Endothelial cell of umbilical vein (primary cell): Measurements from ENCODE around the gene TRRAP. TPM values are rescaled to one million over a fixed set of nuclear protein-coding genes. Genes with fewer than 3 reads are reported as not detected.

Experiments used
- BruUV-seq: library from RNA; stranded (reverse); fragments of 400-500 nt; replicated peaks from 2 replicates; lab custom pipeline; 2021; lab: Mats Ljungman, UMichigan
- CTCF ChIA-PET: fragments of 300-600, 350-600 bp; sonication (Branson Sonifier 250); formaldehyde crosslinking; loops from one replicate; lab custom pipeline; 2021; ENCODE audit warnings: antibody characterized with exemption, inconsistent platforms; lab: Charles Lee
- POLR2A ChIA-PET: fragments of 300-600, 350-600 bp; sonication (Branson Sonifier 250); formaldehyde crosslinking; loops from one replicate; lab custom pipeline; 2021; ENCODE audit warnings: antibody characterized with exemption, inconsistent platforms; lab: Charles Lee
- DNase-seq: peaks from one replicate; pipeline ENCODE4 v3.0.0-alpha.2; 2011; ENCODE audit warnings: low read depth, low spot score
- FAIRE-seq: peaks from 2 replicates; lab custom pipeline; 2011; peaks lifted over from hg19 to GRCh38; lab: Jason Lieb, UNC
- H2AFZ ChIP-seq: 2 replicates; pipeline ENCODE4 v1.6.0; 2012; ENCODE audit warnings: low read depth, low read length, control low read depth, inconsistent platforms
- H3K27ac ChIP-seq: 2 replicates; pipeline ENCODE4 v1.5.1; 2011; ENCODE audit warnings: low read depth, mild to moderate bottlenecking, control low read depth, low read length, moderate library complexity; ENCODE audit not compliant: insufficient read depth
- H3K27me3 ChIP-seq, 2 experiments: 2 replicates each; pipeline versions ENCODE4 v1.6.0 to v1.6.1; 2011; ENCODE audit warnings: low read length in 2 of 2, mixed read lengths in 1 of 2; ENCODE audit not compliant: control insufficient read depth in 2 of 2, insufficient read depth in 2 of 2
- H3K36me3 ChIP-seq, 2 experiments: 2 replicates in 1 of 2; 3 replicates in 1 of 2; pipeline ENCODE4 v1.5.1; 2011; ENCODE audit warnings: low read length in 2 of 2, mild to moderate bottlenecking in 1 of 2, moderate library complexity in 1 of 2; ENCODE audit not compliant: control insufficient read depth in 2 of 2, insufficient read depth in 2 of 2; ENCODE audit errors: extremely low read depth in 1 of 2
- H3K4me1 ChIP-seq: 3 replicates; pipeline ENCODE4 v1.5.1; 2011; ENCODE audit warnings: mild to moderate bottlenecking, low read length; ENCODE audit not compliant: control insufficient read depth, insufficient read depth; ENCODE audit errors: extremely low read depth
- H3K4me2 ChIP-seq: 2 replicates; pipeline ENCODE4 v1.6.1; 2011; ENCODE audit warnings: low read length, control low read depth, mixed read lengths; ENCODE audit not compliant: insufficient read depth
- H3K4me3 ChIP-seq, 3 experiments: fragments of 200-600 bp in 1 of 3; sonication (generic), shearing (Covaris generic) in 1 of 3; replicated peaks in 1 of 3; 2 replicates each; pipeline ENCODE4 v1.5.1; 2011 to 2016; ENCODE audit warnings: control low read depth in 3 of 3, low read length in 3 of 3, mild to moderate bottlenecking in 2 of 3, inconsistent platforms in 1 of 3, low read depth in 1 of 3, moderate library complexity in 1 of 3; ENCODE audit not compliant: insufficient read depth in 1 of 3
- H3K79me2 ChIP-seq: 2 replicates; pipeline ENCODE4 v1.6.0; 2012; ENCODE audit warnings: low read length, inconsistent platforms; ENCODE audit not compliant: control insufficient read depth, insufficient read depth
- H3K9ac ChIP-seq: replicated peaks from 2 replicates; pipeline ENCODE3; 2011; ENCODE audit warnings: low read length, control low read depth; ENCODE audit not compliant: insufficient read depth; ENCODE audit errors: extremely low read depth
- H3K9me1 ChIP-seq: replicated peaks from 3 replicates; pipeline ENCODE4 v1.6.0; 2011; ENCODE audit warnings: mild to moderate bottlenecking, low read length; ENCODE audit not compliant: control insufficient read depth, insufficient read depth; ENCODE audit errors: extremely low read depth
- H3K9me3 ChIP-seq: replicated peaks from 2 replicates; pipeline ENCODE4 v1.5.1; 2012; ENCODE audit warnings: low read length, inconsistent platforms; ENCODE audit not compliant: control insufficient read depth, insufficient read depth
- H4K20me1 ChIP-seq: replicated peaks from 2 replicates; pipeline ENCODE3; 2011; ENCODE audit warnings: mild to moderate bottlenecking, low read length; ENCODE audit not compliant: control insufficient read depth, insufficient read depth; ENCODE audit errors: extremely low read depth
- EZH2 ChIP-seq: IDR thresholded peaks from 2 replicates; pipeline ENCODE4 v1.6.1; 2012; ENCODE audit warnings: borderline replicate concordance, low read depth, mild to moderate bottlenecking, moderate library complexity, low read length, inconsistent platforms; ENCODE audit not compliant: severe bottlenecking
- FOS ChIP-seq: IDR thresholded peaks from 2 replicates; pipeline ENCODE4 v1.6.1; 2011; ENCODE audit warnings: mild to moderate bottlenecking, low read length, moderate library complexity, borderline replicate concordance; ENCODE audit not compliant: insufficient read depth
- JUN ChIP-seq: IDR thresholded peaks from 2 replicates; pipeline ENCODE4 v1.6.1; 2011; ENCODE audit warnings: borderline replicate concordance, low read depth; ENCODE audit not compliant: insufficient read length, insufficient read depth
- MYC ChIP-seq: IDR thresholded peaks from one replicate; pipeline ENCODE4 v1.6.1; 2011; ENCODE audit warnings: mild to moderate bottlenecking, low read depth, low read length
- POLR2A ChIP-seq: IDR thresholded peaks from 2 replicates; pipeline ENCODE4 v1.6.1; 2012; ENCODE audit warnings: low read depth, mild to moderate bottlenecking, control low read depth, low read length
- POLR2AphosphoS5 ChIP-seq: IDR thresholded peaks from 2 replicates; pipeline ENCODE4 v1.6.1; 2012; ENCODE audit warnings: low read depth, mild to moderate bottlenecking, control low read depth, low read length, moderate library complexity; ENCODE audit not compliant: insufficient read depth
- dilution Hi-C: fragments of 300-500 bp; cut with MboI; formaldehyde crosslinking; loops from one replicate; pipeline ENCODE4 v1.15.0; 2019; ENCODE audit warnings: low sequenced_read_pairs; ENCODE audit not compliant: extremely low pct_ligation_motif_present
- intact Hi-C: fragments of 100-400 bp; cut with micrococcal nuclease; formaldehyde crosslinking; loops from one replicate; pipeline ENCODE4 v1.10.0; 2022
- polyA plus RNA-seq, 4 experiments: library from polyadenylated mRNA; depleted of rRNA in 3 of 4; stranded (reverse) in 3 of 4; unstranded in 1 of 4; fragments of >200 nt; gene quantifications; 2 replicates each; pipeline versions ENCODE4 v1.2.1 to v1.2.3, GENCODE V29; 2011 to 2012; ENCODE audit warnings: missing spikeins in 1 of 4
- total RNA-seq: library from RNA; stranded (reverse); gene quantifications from 2 replicates; pipeline ENCODE4 v1.2.3, GENCODE V29; 2021
- TF ChIP-seq, protein P1 (sequence below), 2 donors: IDR thresholded peaks; 1 replicate in 1 of 2; 2 replicates in 1 of 2; pipeline ENCODE4 v1.5.1; 2011; ENCODE audit warnings: low read length in 2 of 2, mild to moderate bottlenecking in 2 of 2, moderate library complexity in 2 of 2, control low read depth in 1 of 2, inconsistent platforms in 1 of 2, low read depth in 1 of 2; ENCODE audit not compliant: insufficient read depth in 1 of 2; ENCODE audit errors: extremely low read depth in 1 of 2
- TF ChIP-seq, protein P2 (sequence below): IDR thresholded peaks from 2 replicates; pipeline ENCODE4 v1.6.1; 2011; ENCODE audit not compliant: insufficient read depth, insufficient read length

Gene TRRAP
- total and polyA plus RNA-seq, 2 donors (not counting 3 experiments of a cell fraction or from before 2014, with no cell fraction given): 21.8 to 45.8 TPM

DNA sequence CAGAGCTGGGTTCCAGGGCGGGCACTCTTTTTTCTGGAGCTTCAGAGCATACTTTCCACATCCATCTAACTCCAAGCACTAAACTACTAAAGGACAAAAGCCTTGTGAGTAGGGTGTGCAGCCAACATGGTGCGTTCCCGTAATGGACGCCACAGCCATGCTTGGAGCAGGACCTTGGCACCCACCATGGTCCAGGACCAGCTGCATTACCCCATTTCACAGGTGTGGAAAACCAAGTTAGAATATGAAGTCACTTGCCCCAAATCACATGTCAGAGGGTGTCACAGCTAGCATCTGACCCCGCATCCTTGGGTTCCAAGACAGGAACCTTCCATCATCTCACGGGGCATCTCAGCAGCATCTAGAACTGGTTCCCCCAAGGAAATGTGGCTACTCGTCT, 153.2 kb downstream of the TRRAP start:
- H3K9ac ChIP-seq: no peak overlapping the region
- DNase-seq (no peak), FAIRE-seq (no peak)
- H3K79me2 ChIP-seq: peaks cover 6% of the 10 kb centered on the region
- no peak overlapping the region for H3K4me3 ChIP-seq
- no peaks in the 10 kb centered on the region for H4K20me1 ChIP-seq
- H2AFZ ChIP-seq: no peak overlapping the region
- H3K9me1 ChIP-seq: no peaks in the 10 kb centered on the region
- H3K4me2 ChIP-seq: no peak overlapping the region
- TF ChIP-seq, protein P1, sequence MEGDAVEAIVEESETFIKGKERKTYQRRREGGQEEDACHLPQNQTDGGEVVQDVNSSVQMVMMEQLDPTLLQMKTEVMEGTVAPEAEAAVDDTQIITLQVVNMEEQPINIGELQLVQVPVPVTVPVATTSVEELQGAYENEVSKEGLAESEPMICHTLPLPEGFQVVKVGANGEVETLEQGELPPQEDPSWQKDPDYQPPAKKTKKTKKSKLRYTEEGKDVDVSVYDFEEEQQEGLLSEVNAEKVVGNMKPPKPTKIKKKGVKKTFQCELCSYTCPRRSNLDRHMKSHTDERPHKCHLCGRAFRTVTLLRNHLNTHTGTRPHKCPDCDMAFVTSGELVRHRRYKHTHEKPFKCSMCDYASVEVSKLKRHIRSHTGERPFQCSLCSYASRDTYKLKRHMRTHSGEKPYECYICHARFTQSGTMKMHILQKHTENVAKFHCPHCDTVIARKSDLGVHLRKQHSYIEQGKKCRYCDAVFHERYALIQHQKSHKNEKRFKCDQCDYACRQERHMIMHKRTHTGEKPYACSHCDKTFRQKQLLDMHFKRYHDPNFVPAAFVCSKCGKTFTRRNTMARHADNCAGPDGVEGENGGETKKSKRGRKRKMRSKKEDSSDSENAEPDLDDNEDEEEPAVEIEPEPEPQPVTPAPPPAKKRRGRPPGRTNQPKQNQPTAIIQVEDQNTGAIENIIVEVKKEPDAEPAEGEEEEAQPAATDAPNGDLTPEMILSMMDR (IDR thresholded peaks at IDR 0.05; ENCODE audit: extremely low read depth in 1 of 2, insufficient read depth in 1 of 2, low read depth in 1 of 2, low read length in 2 of 2): no peak
- POLR2A ChIA-PET: interaction anchor here (0.6 kb wide), 1 partner anchor 128 kb away, joined by 4 read pairs; no protein-coding TSS in a partner anchor
- peaks cover 24% of the 10 kb centered on the region for H3K4me1 ChIP-seq
- CTCF ChIA-PET: interaction anchor here (1.7 kb wide), 1 partner anchor 282 kb away, joined by 4 read pairs; no protein-coding TSS in a partner anchor
- intact Hi-C loops: no loop called here
- dilution Hi-C loops: no loop called here
- peaks cover 12 to 48% of the 10 kb centered on the region in 2 experiments for H3K36me3 ChIP-seq
- no peaks in the 10 kb centered on the region for H3K27me3 ChIP-seq
- no TSS peak for BruUV-seq
- no peaks in the 10 kb centered on the region for H3K9me3 ChIP-seq
- no peak overlapping the region for H3K27ac ChIP-seq

DNA sequence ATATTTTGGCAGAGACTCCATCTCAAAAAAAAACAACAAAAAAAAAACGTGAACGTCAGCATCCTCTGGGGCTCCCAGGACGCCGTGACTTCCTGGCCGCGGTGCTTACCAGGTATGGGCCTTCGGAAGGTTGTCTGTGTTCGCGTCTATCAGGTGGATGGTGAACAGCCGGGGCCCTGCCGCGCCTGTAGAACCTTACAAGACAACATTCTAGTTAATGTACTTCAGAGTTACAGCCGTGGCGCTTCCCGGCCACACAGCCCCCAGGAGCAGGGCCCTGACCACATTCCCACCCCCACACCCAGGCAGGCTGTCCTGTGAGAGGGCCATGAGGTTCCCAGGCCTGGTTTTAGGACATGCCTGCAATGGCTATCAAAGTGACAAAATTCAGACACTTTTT, 154.6 kb downstream of the TRRAP start:
- Histone ChIP-seq H3K36me3 (peaks cover 11 to 59% of the 10 kb centered on the region in 2 experiments), H3K9me3 (no peaks in the 10 kb centered on the region), H3K4me2 (no peak overlapping the region), H3K27ac (no peak overlapping the region), H3K4me1 (peaks cover 24% of the 10 kb centered on the region), H3K79me2 (peaks cover 5% of the 10 kb centered on the region), H3K9me1 (no peaks in the 10 kb centered on the region), H3K27me3 (no peaks in the 10 kb centered on the region), H3K4me3 (no peak overlapping the region), H2AFZ (no peak overlapping the region), H4K20me1 (no peaks in the 10 kb centered on the region), H3K9ac (no peak overlapping the region)
- no TSS peak for BruUV-seq
- no peak for FAIRE-seq
- no peak for DNase-seq
- CTCF ChIA-PET: no interaction called here
- POLR2A ChIA-PET: no interaction called here
- intact Hi-C loops: no loop called here
- no peak for TF ChIP-seq MYC
- no peak for TF ChIP-seq JUN
- TF ChIP-seq, protein P1 (IDR thresholded peaks at IDR 0.05; ENCODE audit: extremely low read depth in 1 of 2, insufficient read depth in 1 of 2, low read depth in 1 of 2, low read length in 2 of 2): no peak
- no peak for TF ChIP-seq FOS
- no peak for TF ChIP-seq EZH2
- TF ChIP-seq POLR2AphosphoS5: no peak
- TF ChIP-seq, protein P2, sequence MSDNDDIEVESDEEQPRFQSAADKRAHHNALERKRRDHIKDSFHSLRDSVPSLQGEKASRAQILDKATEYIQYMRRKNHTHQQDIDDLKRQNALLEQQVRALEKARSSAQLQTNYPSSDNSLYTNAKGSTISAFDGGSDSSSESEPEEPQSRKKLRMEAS: no peak
- TF ChIP-seq POLR2A: no peak
- dilution Hi-C loops: no loop called here
